Activated B cell treated with CpG ODN at 0.5 μM for 24 hours (primary cell): Measurements from ENCODE around the gene HOXA2. TPM values are rescaled to one million over a fixed set of nuclear protein-coding genes. Genes with fewer than 3 reads are reported as not detected.
A peak's percentile ranks its signal among the peaks of the same experiment; 100 is the strongest.

Source experiments
- ATAC-seq: fragments of 200-7000 bp; cut with Tn5 transposase; one replicate; pipeline ENCODE4 v1.10.0; 2021; ENCODE audit warnings: low read depth, mild to moderate bottlenecking, moderate library complexity
- CTCF ChIA-PET: fragments of 350-600 bp; sonication (Branson Sonifier 250); formaldehyde crosslinking; loops from one replicate; lab custom pipeline; 2021; ENCODE audit warnings: antibody characterized with exemption; lab: Charles Lee
- POLR2A ChIA-PET: fragments of 350-600 bp; sonication (Branson Sonifier 250); formaldehyde crosslinking; loops from one replicate; lab custom pipeline; 2021; ENCODE audit warnings: antibody characterized with exemption; lab: Charles Lee
- DNase-seq: peaks from one replicate; pipeline ENCODE4 v3.0.0; 2022
- H3K27ac Mint-ChIP-seq: one replicate; pipeline ENCODE4 v1.8.0; 2020; ENCODE audit warnings: mixed read lengths
- H3K27me3 Mint-ChIP-seq: one replicate; pipeline ENCODE4 v1.8.0; 2021; ENCODE audit warnings: mixed read lengths
- H3K36me3 Mint-ChIP-seq: one replicate; pipeline ENCODE4 v1.8.0; 2021; ENCODE audit warnings: low read depth, mixed read lengths
- H3K4me1 Mint-ChIP-seq: one replicate; pipeline ENCODE4 v1.8.0; 2021; ENCODE audit warnings: mixed read lengths
- H3K4me3 Mint-ChIP-seq: one replicate; pipeline ENCODE4 v1.8.0; 2020; ENCODE audit warnings: mild to moderate bottlenecking, mixed read lengths
- H3K9me3 Mint-ChIP-seq: one replicate; pipeline ENCODE4 v1.8.0; 2020; ENCODE audit warnings: mixed read lengths
- CTCF ChIP-seq: fragments of 200-600 bp; IDR thresholded peaks from one replicate; pipeline ENCODE4 v1.8.0; 2022; ENCODE audit warnings: antibody characterized with exemption, mild to moderate bottlenecking
- intact Hi-C: fragments of 100-400 bp; cut with micrococcal nuclease; formaldehyde crosslinking; loops from one replicate; pipeline ENCODE4 v1.15.1; 2024
- total RNA-seq: library from RNA; stranded (reverse); gene quantifications from 2 replicates; pipeline ENCODE4 v1.2.3, GENCODE V29; 2022

Gene HOXA2
- total RNA-seq, 1 donor from 2014 or later: not detected

- H3K36me3 Mint-ChIP-seq: peaks cover 15% of the 10 kb centered on the region
- intact Hi-C loops: loop anchor here (1.0 to 5.0 kb wide), 14 partner anchors 35 to 1244 kb away; partner anchors contain the start of genes HIBADH, HOXA4, SKAP2 and SNX10
- peak within 1 kb of the TSS; percentile 76 for H3K27ac Mint-ChIP-seq
- no peak for TF ChIP-seq CTCF
- H3K27me3 Mint-ChIP-seq: peaks cover 52% of the 10 kb centered on the region
- CTCF ChIA-PET: interaction anchor here (1.1 to 3.7 kb wide), 2 partner anchors 55 to 241 kb away, joined by 3 to 11 read pairs; no protein-coding TSS in a partner anchor
- POLR2A ChIA-PET: interaction anchor here (0.6 to 1.9 kb wide), 4 partner anchors 35 to 233 kb away, joined by 3 to 16 read pairs (median 4); partner anchors contain the start of gene HOXA4
- ATAC-seq (peak; percentile 87), DNase-seq (peak; percentile 67)
- no peaks in the 10 kb centered on the region for H3K9me3 Mint-ChIP-seq
- H3K4me3 Mint-ChIP-seq: peak within 1 kb of the TSS; percentile 94
- H3K4me1 Mint-ChIP-seq: peaks cover 33% of the 10 kb centered on the region
These were observed 6.4 kb downstream of the HOXA2 start, which contains the start of gene HOXA1 for GRCh38 chr7:27095897-27096767. HOXA1 (minus strand) TSS chr7:27096000; CDS start chr7:27095912, 88 bp downstream.

DNA sequence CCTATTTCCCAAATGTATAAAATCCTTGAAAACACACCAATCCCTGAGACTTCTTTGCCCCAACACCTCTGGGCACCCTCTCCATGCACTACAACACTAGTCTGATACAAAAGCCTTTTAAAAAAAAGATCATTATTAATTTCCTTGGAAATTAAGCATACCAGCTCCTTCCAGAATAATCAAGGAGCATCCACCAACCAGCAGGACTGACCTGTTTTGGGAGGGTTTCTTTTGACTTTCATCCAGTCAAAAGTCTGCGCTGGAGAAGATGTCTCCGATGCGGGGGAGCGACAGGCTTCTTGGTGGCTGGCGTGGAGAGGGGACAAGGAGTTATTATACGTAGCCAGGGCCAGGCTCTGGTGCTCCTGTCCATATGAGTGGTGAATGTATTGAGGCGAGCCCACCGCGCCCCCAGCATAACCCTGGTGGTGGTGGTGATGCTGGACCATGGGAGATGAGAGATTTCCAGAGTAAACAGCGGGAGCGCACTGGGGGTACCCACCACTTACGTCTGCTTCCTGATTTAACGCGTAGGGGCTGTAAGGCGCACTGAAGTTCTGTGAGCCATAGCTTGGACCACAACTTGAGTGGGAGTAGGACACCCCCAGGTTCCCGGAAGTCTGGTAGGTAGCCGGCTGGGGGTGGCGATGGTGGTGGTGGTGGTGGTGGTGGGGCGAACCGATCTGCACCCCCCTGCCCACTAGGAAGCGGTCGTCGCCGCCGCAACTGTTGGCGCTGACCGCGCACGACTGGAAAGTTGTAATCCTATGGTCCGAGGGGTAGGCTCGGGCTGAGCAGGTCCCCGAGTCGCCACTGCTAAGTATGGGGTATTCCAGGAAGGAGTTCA lies 7.2 kb downstream of the HOXA2 start:
- TF ChIP-seq CTCF: no peak
- no peaks in the 10 kb centered on the region for H3K9me3 Mint-ChIP-seq
- H3K4me1 Mint-ChIP-seq: peaks cover 33% of the 10 kb centered on the region
- H3K36me3 Mint-ChIP-seq: peaks cover 15% of the 10 kb centered on the region
- peak overlapping the region; percentile 76 for H3K27ac Mint-ChIP-seq
- H3K4me3 Mint-ChIP-seq: peak overlapping the region; percentile 94
- intact Hi-C loops: loop anchor here (5.0 kb wide), 8 partner anchors 67 to 1243 kb away; partner anchors contain the start of genes HIBADH, SNX10 and TAX1BP1
- ATAC-seq: peak; percentile 12
- peaks cover 52% of the 10 kb centered on the region for H3K27me3 Mint-ChIP-seq
- POLR2A ChIA-PET: interaction anchor here (0.7 to 0.9 kb wide), 2 partner anchors 232 to 1283 kb away, joined by 3 to 4 read pairs; no protein-coding TSS in a partner anchor
- CTCF ChIA-PET: interaction anchor here (1.1 kb wide), 1 partner anchor 55 kb away, joined by 3 read pairs; no protein-coding TSS in a partner anchor
- DNase-seq: no peak

DNA sequence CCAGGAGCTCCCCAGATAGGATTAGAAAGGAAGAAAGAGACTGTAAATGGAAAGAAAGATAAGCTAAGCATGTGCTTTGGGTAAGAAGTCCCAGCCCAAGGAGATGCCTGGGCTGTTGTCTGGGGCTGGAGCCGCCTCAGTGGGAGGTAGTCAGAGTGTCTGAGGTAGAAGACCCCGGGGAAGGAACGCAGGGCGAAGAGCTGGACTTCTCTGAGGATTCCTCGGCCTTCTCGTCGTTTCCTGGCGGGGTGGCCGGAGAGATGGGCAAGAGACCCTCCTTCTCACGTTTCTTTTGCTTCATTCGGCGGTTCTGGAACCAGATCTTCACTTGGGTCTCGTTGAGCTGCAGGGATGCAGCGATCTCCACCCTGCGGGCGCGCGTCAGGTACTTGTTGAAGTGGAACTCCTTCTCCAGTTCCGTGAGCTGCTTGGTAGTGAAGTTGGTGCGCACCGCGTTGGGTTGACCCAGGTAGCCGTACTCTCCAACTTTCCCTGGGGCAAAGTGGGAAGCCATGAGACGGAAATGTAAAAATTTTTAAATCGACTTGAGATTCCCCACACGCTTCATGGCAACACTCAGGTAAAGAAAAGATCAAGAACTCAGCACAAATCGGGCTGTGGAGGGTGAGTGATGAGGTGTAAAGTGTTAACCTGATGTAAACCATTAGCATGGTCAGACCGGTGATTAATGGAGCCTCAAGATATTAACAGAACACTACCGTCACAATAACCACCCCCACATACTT lies 8.0 kb downstream of the HOXA2 start:
- CTCF ChIA-PET: interaction anchor here (1.1 to 1.9 kb wide), 2 partner anchors 56 to 67 kb away, joined by 3 to 4 read pairs; no protein-coding TSS in a partner anchor
- no peak for DNase-seq
- POLR2A ChIA-PET: no interaction called here

More for the DNA sequence above, 8.0 kb downstream of the HOXA2 start:
- Mint-ChIP-seq H3K9me3 (no peaks in the 10 kb centered on the region), H3K36me3 (peaks cover 10% of the 10 kb centered on the region), H3K4me1 (peaks cover 33% of the 10 kb centered on the region), H3K27ac (no peak overlapping the region), H3K4me3 (peak overlapping the region; percentile 94), H3K27me3 (peaks cover 53% of the 10 kb centered on the region)
- TF ChIP-seq CTCF: no peak
- no peak for ATAC-seq
- intact Hi-C loops: loop anchor here (5.0 kb wide), 8 partner anchors 68 to 1242 kb away; partner anchors contain the start of genes HIBADH, SNX10 and TAX1BP1
